NCI-H2107 treated with DMSO at 0.1 percent for 48 hours (cell line): Measurements from ENCODE around the gene PRRC2B.
"Not testable (repeated sequence)": the region's sequence is repeated elsewhere in the genome, so short reads cannot be mapped to it uniquely, and the experiment has no call there.

Source experiments
- DNase-seq: peaks from one replicate; lab custom pipeline; 2025; ENCODE audit not compliant: unreplicated experiment; lab: John Stamatoyannopoulos, UW

The PRRC2B gene

GRCh38 chr9:131385296-131385695 lies 8.6 kb upstream of the PRRC2B start:
- no peak for DNase-seq

- DNase-seq: no peak
Measured at GRCh38 chr9:131386281-131386680, 7.6 kb upstream of the PRRC2B start.

GRCh38 chr9:131387394-131387793 lies 6.5 kb upstream of the PRRC2B start:
- DNase-seq: no peak

GRCh38 chr9:131391020-131391419 lies 2.9 kb upstream of the PRRC2B start:
- DNase-seq: no peak

GRCh38 chr9:131391504-131391903 lies 2.4 kb upstream of the PRRC2B start:
- DNase-seq: no peak

- no peak for DNase-seq
Measured at GRCh38 chr9:131394464-131395156, 724 bp downstream of the PRRC2B start.

- peak; percentile 39 for DNase-seq
Measured at GRCh38 chr9:131395157-131396098, 1.5 kb downstream of the PRRC2B start.

- DNase-seq: not testable (repeated sequence)
Measured at GRCh38 chr9:131396099-131396479, 2.2 kb downstream of the PRRC2B start.

GRCh38 chr9:131396626-131397025 lies 2.7 kb downstream of the PRRC2B start:
- no peak for DNase-seq

GRCh38 chr9:131397100-131397790 lies 3.4 kb downstream of the PRRC2B start:
- DNase-seq: no peak

- DNase-seq: no peak
Measured at GRCh38 chr9:131398204-131398603, 4.3 kb downstream of the PRRC2B start.

GRCh38 chr9:131399972-131400371 lies 6.1 kb downstream of the PRRC2B start:
- no peak for DNase-seq

GRCh38 chr9:131400627-131401026 lies 6.7 kb downstream of the PRRC2B start:
- DNase-seq: no peak

GRCh38 chr9:131402073-131402472 lies 8.2 kb downstream of the PRRC2B start:
- DNase-seq: peak; percentile 23

- DNase-seq: no peak
Measured at GRCh38 chr9:131402738-131403492, 9.0 kb downstream of the PRRC2B start.

GRCh38 chr9:131403493-131403773 lies 9.5 kb downstream of the PRRC2B start:
- DNase-seq: no peak

GRCh38 chr9:131404581-131404980 lies 10.7 kb downstream of the PRRC2B start:
- no peak for DNase-seq

- no peak for DNase-seq
Measured at GRCh38 chr9:131404987-131405386, 11.1 kb downstream of the PRRC2B start.

GRCh38 chr9:131405428-131405827 lies 11.5 kb downstream of the PRRC2B start:
- peak; percentile 40 for DNase-seq

- DNase-seq: peak; percentile 80
Measured at GRCh38 chr9:131405858-131406537, 12.1 kb downstream of the PRRC2B start.
